GM23248 (cell line): ENCODE data around the gene BLZF1. TPM values are rescaled to one million over a fixed set of nuclear protein-coding genes. Genes with fewer than 3 reads are reported as not detected.

ENCODE experiments used
- DNase-seq: peaks from one replicate; pipeline ENCODE4 v3.0.0-alpha.2; 2015
- H2AFZ ChIP-seq: fragments of 200-600 bp; sonication (generic); 2 replicates; pipeline ENCODE4 v1.6.1; 2016; ENCODE audit warnings: antibody characterized with exemption
- H3F3A ChIP-seq: fragments of 200-600 bp; sonication (generic); 2 replicates; pipeline ENCODE4 v1.6.1; 2016; ENCODE audit warnings: mild to moderate bottlenecking, antibody characterized with exemption, mixed run types; ENCODE audit not compliant: insufficient read depth
- H3K27ac ChIP-seq: fragments of 200-600 bp; sonication (generic); 2 replicates; pipeline ENCODE4 v1.5.1; 2016; ENCODE audit warnings: mild to moderate bottlenecking
- H3K27me3 ChIP-seq: fragments of 200-600 bp; sonication (generic); replicated peaks from 2 replicates; pipeline ENCODE4 v1.6.1; 2016; ENCODE audit warnings: mild to moderate bottlenecking; ENCODE audit not compliant: insufficient read depth
- H3K36me3 ChIP-seq: fragments of 200-600 bp; sonication (generic); 2 replicates; pipeline ENCODE4 v1.6.1; 2016; ENCODE audit warnings: low read depth, mild to moderate bottlenecking
- H3K4me1 ChIP-seq: fragments of 200-600 bp; sonication (generic); 2 replicates; pipeline ENCODE4 v1.6.1; 2016; ENCODE audit warnings: mild to moderate bottlenecking; ENCODE audit not compliant: insufficient read depth
- H3K4me2 ChIP-seq: fragments of 200-600 bp; sonication (generic); one replicate; pipeline ENCODE4 v1.6.1; 2016; ENCODE audit warnings: mild to moderate bottlenecking; ENCODE audit not compliant: unreplicated experiment
- H3K4me3 ChIP-seq: fragments of 200-600 bp; sonication (generic); 2 replicates; pipeline ENCODE4 v1.5.1; 2016; ENCODE audit warnings: mild to moderate bottlenecking
- H3K79me2 ChIP-seq: fragments of 200-600 bp; sonication (generic); 2 replicates; pipeline ENCODE4 v1.6.1; 2016; ENCODE audit warnings: mild to moderate bottlenecking; ENCODE audit not compliant: insufficient read depth
- H3K9ac ChIP-seq: fragments of 200-600 bp; sonication (generic); 2 replicates; pipeline ENCODE4 v1.6.1; 2016; ENCODE audit warnings: mild to moderate bottlenecking
- H3K9me2 ChIP-seq: fragments of 200-600 bp; sonication (generic); 2 replicates; pipeline ENCODE4 v1.6.1; 2016; ENCODE audit warnings: mixed run types, mild to moderate bottlenecking, moderate library complexity; ENCODE audit not compliant: insufficient read depth
- H3K9me3 ChIP-seq: fragments of 200-600 bp; sonication (generic); one replicate; pipeline ENCODE4 v1.6.1; 2017; ENCODE audit warnings: low read depth
- H4K20me1 ChIP-seq: fragments of 200-600 bp; sonication (generic); 2 replicates; pipeline ENCODE4 v1.6.0; 2016; ENCODE audit not compliant: insufficient read depth
- EZH2 ChIP-seq: fragments of 200-600 bp; sonication (generic); IDR thresholded peaks from 2 replicates; pipeline ENCODE4 v1.6.1; 2018; ENCODE audit warnings: antibody characterized with exemption, mild to moderate bottlenecking; ENCODE audit not compliant: insufficient read depth, poor library complexity, severe bottlenecking
- EZH2phosphoT487 ChIP-seq: fragments of 200-600 bp; sonication (generic); IDR thresholded peaks from 2 replicates; pipeline ENCODE4 v1.6.1; 2018; ENCODE audit warnings: antibody characterized with exemption, moderate library complexity, mild to moderate bottlenecking, low read depth; ENCODE audit not compliant: insufficient read depth
- WGBS, 2 experiments: methylation state at CpG; one replicate each; pipeline ENCODE4 v1.1.6; 2015 to 2017; ENCODE audit warnings: low lambda C conversion rate in 2 of 2, low coverage in 1 of 2; ENCODE audit errors: missing lambda C conversion rate in 2 of 2; 5-methylcytosine and 5-hydroxymethylcytosine counted together
- in situ Hi-C: fragments of 300-500 bp; cut with MboI; formaldehyde crosslinking; loops from 2 replicates; pipeline ENCODE4 v1.15.0; 2020
- polyA plus RNA-seq: library from polyadenylated mRNA; unstranded; fragments of >200 nt; fragmentation: Nextera tagmentation; extraction: Ambion mirVana; gene quantifications from 2 replicates; pipeline ENCODE4 v1.2.1, GENCODE V29; 2016
- total RNA-seq: library from RNA; depleted of rRNA; stranded (reverse); fragments of >200 nt; shearing (Covaris generic); gene quantifications from 2 replicates; pipeline ENCODE4 v1.2.3, GENCODE V29; 2014; rRNA removed

The BLZF1 gene, protein sequence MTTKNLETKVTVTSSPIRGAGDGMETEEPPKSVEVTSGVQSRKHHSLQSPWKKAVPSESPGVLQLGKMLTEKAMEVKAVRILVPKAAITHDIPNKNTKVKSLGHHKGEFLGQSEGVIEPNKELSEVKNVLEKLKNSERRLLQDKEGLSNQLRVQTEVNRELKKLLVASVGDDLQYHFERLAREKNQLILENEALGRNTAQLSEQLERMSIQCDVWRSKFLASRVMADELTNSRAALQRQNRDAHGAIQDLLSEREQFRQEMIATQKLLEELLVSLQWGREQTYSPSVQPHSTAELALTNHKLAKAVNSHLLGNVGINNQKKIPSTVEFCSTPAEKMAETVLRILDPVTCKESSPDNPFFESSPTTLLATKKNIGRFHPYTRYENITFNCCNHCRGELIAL
- total RNA-seq = 33.0 and 34.6 TPM in 2 replicates
- polyA plus RNA-seq = 38.9 and 39.3 TPM in 2 replicates

DNA sequence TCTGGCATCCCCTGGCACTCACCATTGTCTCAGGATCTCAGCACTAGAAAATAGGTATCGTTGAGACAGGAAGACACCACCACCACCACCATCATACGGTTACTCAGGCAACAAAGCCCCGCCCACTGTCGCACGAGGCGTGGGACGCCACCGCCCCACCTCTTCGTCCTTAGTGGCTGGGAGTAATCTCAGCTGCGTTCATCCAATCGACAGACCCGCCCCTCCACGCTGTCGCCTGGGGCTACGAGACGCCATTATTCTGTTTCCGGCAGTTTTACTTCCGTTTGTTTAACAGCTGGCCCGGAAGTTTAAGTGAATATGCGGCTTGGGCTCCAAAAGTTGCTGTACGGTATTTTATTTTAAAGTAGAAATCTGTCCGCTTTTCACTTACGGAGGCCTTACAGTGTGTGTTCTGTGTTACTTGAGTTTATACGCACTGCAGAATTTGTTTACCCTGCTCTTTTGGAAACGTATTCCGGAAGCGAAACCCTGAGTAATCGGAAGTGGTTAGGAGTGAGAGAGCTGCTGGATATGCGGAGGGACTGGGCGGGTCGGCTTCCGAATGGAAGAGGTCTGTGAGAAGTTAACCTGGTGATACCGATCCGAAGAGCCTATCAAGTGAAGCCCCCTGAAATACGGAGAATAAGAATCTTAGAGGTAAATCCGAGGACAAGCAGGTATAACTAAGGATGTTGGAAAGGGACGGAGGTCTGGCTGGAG lies at the start of gene BLZF1, which contains the start of gene NME7:
Gene BLZF1 (plus strand): TSS at position 510 of the 720 bp plus-strand sequence. CDS start 1,328 bp downstream, outside the sequence.
Gene NME7 (minus strand): TSS at position 112 of the 720 bp plus-strand sequence. CDS start 87 bp downstream, at position 25.
- WGBS, 2 experiments = 1% methylated on average over 37 of the region's 37 CpGs
- in situ Hi-C loops = loop anchor here (25.0 kb wide), 1 partner anchor 931 kb away; no protein-coding TSS in a partner anchor

DNA sequence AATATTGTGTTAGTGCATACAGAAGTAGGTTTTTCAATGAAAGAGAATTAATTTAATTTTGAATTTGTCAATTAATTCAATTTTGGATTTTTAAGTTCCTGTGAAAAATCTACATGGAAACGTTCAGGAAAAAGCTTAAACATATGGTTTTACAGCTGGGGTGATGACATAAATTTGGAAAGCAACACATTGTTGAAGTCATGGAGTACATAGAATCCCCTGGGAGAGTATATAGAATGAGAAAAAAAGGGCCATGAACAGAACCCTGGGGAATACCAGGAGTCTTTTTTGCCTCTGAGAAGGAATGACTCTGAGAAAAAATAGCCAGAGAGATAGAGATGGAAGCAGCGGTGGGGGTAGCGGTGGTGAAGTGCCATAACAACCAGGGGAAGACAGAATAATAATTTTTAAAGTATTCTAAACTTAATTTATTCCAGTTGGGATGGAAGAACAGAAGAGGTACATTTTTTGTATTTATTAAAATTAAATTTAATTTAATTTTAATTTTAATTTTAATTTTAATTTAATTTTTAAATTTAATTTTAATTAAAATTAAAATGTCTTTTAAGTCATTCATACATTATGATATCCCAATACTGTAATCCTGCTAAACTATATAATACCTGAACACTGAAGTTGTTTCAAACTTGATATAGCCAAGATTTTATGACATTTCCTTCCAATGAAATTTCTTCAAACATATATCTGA lies 49.3 kb upstream of the BLZF1 start:
- H4K20me1 ChIP-seq = no peaks in the 10 kb centered on the region
- no peaks in the 10 kb centered on the region for H3K9me3 ChIP-seq
- H3K4me2 ChIP-seq = no peak overlapping the region
- no peaks in the 10 kb centered on the region for H3K27me3 ChIP-seq
- H3K4me3 ChIP-seq = no peak overlapping the region
- H3K36me3 ChIP-seq = no peaks in the 10 kb centered on the region
- TF ChIP-seq EZH2 (no peak), EZH2phosphoT487 (no peak)
- DNase-seq = no peak
- in situ Hi-C loops = no loop called here
- 0 out of 2 replicates have a peak, but pooled peaks cover 5% of the 10 kb centered on the region for H3K4me1 ChIP-seq
- H3F3A ChIP-seq = no peaks in the 10 kb centered on the region
- H3K27ac ChIP-seq = no peak overlapping the region
- H3K79me2 ChIP-seq = no peaks in the 10 kb centered on the region
- no peaks in the 10 kb centered on the region; the same call in 1 of the 2 replicates for H3K9me2 ChIP-seq
- no peak overlapping the region for H2AFZ ChIP-seq
- H3K9ac ChIP-seq = no peak overlapping the region
- WGBS, 2 experiments = 81 to 95% methylated on average over 3 of the region's 3 CpGs

More for the DNA sequence above, at the start of gene BLZF1, which contains the start of gene NME7:
- Histone ChIP-seq H3K27ac (peak within 1 kb of the TSS; percentile 90), H3K79me2 (peaks cover 87% of the 10 kb centered on the region), H3F3A (peaks cover 11% of the 10 kb centered on the region), H3K36me3 (peaks cover 29% of the 10 kb centered on the region), H3K9me2 (no peaks in the 10 kb centered on the region), H3K27me3 (no peaks in the 10 kb centered on the region), H3K9me3 (no peaks in the 10 kb centered on the region), H3K4me1 (peaks cover 31% of the 10 kb centered on the region), H4K20me1 (no peaks in the 10 kb centered on the region), H3K4me3 (peak within 1 kb of the TSS; percentile 82), H3K4me2 (peak within 1 kb of the TSS; percentile 98), H2AFZ (peak within 1 kb of the TSS; percentile 97), H3K9ac (peak within 1 kb of the TSS; percentile 81)
- no peak for TF ChIP-seq EZH2phosphoT487
- TF ChIP-seq EZH2 = no peak
- DNase-seq = peak; percentile 99

DNA sequence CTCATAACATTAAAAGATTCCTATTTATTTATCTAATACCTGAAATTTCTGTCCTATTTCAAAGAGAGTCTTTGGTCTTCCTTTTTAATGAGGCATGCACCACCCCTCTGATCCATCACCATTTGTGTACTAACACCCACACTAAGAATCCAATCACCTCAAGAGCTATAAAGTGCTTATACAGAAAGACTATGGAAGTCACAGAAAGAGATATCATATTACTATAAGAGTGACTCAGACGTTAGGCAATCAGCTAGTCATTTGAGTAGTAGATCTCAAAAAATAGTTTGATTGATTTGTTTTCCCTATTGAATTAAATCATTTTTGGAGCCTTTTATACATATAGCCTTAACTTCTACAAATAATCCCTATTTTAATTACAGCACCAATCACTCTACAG lies 46.5 kb upstream of the BLZF1 start:
- H3K4me2 ChIP-seq = no peak overlapping the region
- TF ChIP-seq EZH2 = no peak
- TF ChIP-seq EZH2phosphoT487 = no peak
- H3K27ac ChIP-seq = no peak overlapping the region
- WGBS, 2 experiments = 86 to 100% methylated on average over 1 of the region's 1 CpG
- in situ Hi-C loops = no loop called here
- no peak overlapping the region for H2AFZ ChIP-seq
- no peaks in the 10 kb centered on the region for H3K36me3 ChIP-seq
- H3K9ac ChIP-seq = no peak overlapping the region
- H3K9me3 ChIP-seq = no peaks in the 10 kb centered on the region
- H4K20me1 ChIP-seq = no peaks in the 10 kb centered on the region
- H3F3A ChIP-seq = no peaks in the 10 kb centered on the region
- H3K79me2 ChIP-seq = 0 out of 2 replicates have a peak, but pooled peaks cover 5% of the 10 kb centered on the region
- H3K9me2 ChIP-seq = no peaks in the 10 kb centered on the region
- peak; percentile 66 for DNase-seq
- no peak overlapping the region for H3K4me3 ChIP-seq
- no peaks in the 10 kb centered on the region for H3K27me3 ChIP-seq
- peaks cover 6% of the 10 kb centered on the region; the same call in 1 of the 2 replicates for H3K4me1 ChIP-seq

DNA sequence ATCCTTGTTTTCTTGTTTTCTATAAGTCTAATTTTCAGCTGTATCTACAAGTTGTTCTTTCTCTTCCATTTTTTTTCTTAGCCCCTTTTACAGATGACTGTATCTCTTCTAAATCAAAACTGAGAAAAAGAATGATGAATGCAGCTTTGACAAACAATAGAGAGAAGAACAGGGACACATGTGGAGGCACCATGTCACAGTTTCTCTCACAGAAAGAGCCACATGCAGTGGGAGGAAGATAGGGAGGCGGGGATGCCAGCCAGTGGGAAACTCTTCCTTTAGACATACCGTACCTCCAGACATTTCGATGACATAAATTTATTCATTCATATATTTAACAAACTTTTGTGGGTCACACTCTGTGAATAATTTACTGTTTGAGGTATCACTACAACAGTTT lies 45.9 kb upstream of the BLZF1 start:
- no peaks in the 10 kb centered on the region for H4K20me1 ChIP-seq
- no peak for DNase-seq
- TF ChIP-seq EZH2 (no peak), EZH2phosphoT487 (no peak)
- H3K9ac ChIP-seq = no peak overlapping the region
- H3K36me3 ChIP-seq = no peaks in the 10 kb centered on the region
- no peak overlapping the region for H3K4me2 ChIP-seq
- in situ Hi-C loops = no loop called here
- no peaks in the 10 kb centered on the region for H3K9me2 ChIP-seq
- H3K27me3 ChIP-seq = no peaks in the 10 kb centered on the region
- no peaks in the 10 kb centered on the region for H3K9me3 ChIP-seq
- no peak overlapping the region for H2AFZ ChIP-seq
- H3K79me2 ChIP-seq = 0 out of 2 replicates have a peak, but pooled peaks cover 5% of the 10 kb centered on the region
- no peaks in the 10 kb centered on the region for H3F3A ChIP-seq
- H3K27ac ChIP-seq = no peak overlapping the region
- H3K4me1 ChIP-seq = peaks cover 12% of the 10 kb centered on the region; the same call in 1 of the 2 replicates
- WGBS, 2 experiments = 95% methylated on average over 3 of the region's 3 CpGs
- no peak overlapping the region for H3K4me3 ChIP-seq
